Measurements from ENCODE around the gene ARHGAP31. TPM values are rescaled to one million over a fixed set of nuclear protein-coding genes. Genes with fewer than 3 reads are reported as not detected.

Gene ARHGAP31
- total RNA-seq, 1 experiment from 2014 or later: 0.48 TPM

DNA sequence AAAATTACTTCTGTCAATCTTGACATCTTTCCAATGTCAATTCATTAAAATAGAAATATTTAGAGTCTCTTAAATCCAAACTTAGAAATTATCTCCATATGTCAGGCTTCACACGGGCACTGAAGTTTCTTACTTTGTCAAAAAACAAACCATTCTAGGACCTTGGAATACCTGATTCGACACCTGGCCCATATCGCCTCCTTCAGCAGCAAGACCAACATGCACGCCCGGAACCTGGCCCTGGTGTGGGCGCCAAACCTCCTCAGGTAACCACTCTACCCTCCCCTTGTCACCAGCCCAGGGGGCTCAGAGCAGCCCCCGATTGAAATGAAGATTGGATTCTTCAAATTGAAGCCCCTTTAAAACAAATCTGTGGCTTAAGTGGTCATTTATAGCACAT, 88.0 kb downstream of the ARHGAP31 start:
- BruUV-seq (replicated peaks): no TSS peak
- intact Hi-C loops (cut with micrococcal nuclease; ENCODE audit: unreplicated experiment): loop anchor here (10.0 kb wide), 2 partner anchors 137 to 237 kb away; partner anchors contain the start of genes B4GALT4 and TEX55
- H3K4me2 ChIP-seq: no peak overlapping the region
- CTCF ChIA-PET: no interaction called here
- H3K27ac ChIP-seq: no peak overlapping the region
- H3K4me3 ChIP-seq: no peak overlapping the region
- no peaks in the 10 kb centered on the region for H3K36me3 ChIP-seq (ENCODE audit: low read depth)
- POLR2A ChIA-PET (ENCODE audit: unreplicated experiment): no interaction called here
- H3K9me3 ChIP-seq (ENCODE audit: insufficient read depth, low read depth): no peaks in the 10 kb centered on the region
- no peak for DNase-seq
- no peak overlapping the region for H2AFZ ChIP-seq
- no peaks in the 10 kb centered on the region for H3K9me2 ChIP-seq (ENCODE audit: insufficient read depth)
- H4K20me1 ChIP-seq (ENCODE audit: insufficient read depth): no peaks in the 10 kb centered on the region
- no peaks in the 10 kb centered on the region for H3K79me2 ChIP-seq (ENCODE audit: low read depth)
- TF ChIP-seq EZH2 (IDR thresholded peaks at IDR 0.05; ENCODE audit: low read depth): no peak
- TF ChIP-seq, protein P1, sequence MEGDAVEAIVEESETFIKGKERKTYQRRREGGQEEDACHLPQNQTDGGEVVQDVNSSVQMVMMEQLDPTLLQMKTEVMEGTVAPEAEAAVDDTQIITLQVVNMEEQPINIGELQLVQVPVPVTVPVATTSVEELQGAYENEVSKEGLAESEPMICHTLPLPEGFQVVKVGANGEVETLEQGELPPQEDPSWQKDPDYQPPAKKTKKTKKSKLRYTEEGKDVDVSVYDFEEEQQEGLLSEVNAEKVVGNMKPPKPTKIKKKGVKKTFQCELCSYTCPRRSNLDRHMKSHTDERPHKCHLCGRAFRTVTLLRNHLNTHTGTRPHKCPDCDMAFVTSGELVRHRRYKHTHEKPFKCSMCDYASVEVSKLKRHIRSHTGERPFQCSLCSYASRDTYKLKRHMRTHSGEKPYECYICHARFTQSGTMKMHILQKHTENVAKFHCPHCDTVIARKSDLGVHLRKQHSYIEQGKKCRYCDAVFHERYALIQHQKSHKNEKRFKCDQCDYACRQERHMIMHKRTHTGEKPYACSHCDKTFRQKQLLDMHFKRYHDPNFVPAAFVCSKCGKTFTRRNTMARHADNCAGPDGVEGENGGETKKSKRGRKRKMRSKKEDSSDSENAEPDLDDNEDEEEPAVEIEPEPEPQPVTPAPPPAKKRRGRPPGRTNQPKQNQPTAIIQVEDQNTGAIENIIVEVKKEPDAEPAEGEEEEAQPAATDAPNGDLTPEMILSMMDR (conservative IDR thresholded peaks at IDR 0.05): no peak
- H3F3A ChIP-seq (ENCODE audit: insufficient read depth, low read depth): no peaks in the 10 kb centered on the region
- H3K27me3 ChIP-seq (ENCODE audit: insufficient read depth, low read depth): no peaks in the 10 kb centered on the region
- no peaks in the 10 kb centered on the region for H3K4me1 ChIP-seq (replicated peaks; ENCODE audit: insufficient read depth)

DNA sequence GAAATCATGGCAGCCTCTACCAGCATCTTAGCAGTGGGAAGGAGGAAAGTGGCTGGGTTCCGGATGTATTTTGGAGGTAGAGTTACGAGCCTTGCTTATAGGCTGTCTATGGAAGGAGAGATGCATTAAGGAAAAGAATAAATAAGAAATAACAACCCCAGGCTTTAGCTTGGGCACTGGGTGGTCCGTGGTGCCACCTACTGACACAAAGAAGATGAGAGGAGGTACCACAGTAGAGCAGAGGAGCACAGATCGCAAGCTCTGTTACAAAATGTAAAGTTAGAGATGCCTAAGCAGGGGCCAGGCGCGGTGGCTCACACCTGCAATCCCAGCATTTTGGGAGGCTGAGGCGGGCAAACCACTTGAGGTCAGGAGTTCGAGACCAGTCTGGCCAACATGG, 94.4 kb downstream of the ARHGAP31 start:
- H3K4me2 ChIP-seq: no peak overlapping the region
- ChIA-PET POLR2A (ENCODE audit: unreplicated experiment) (no interaction called here), CTCF (interaction anchor here (0.6 to 1.6 kb wide), 6 partner anchors 26 to 505 kb away, joined by 3 to 22 read pairs (median 4); partner anchors contain the start of gene B4GALT4)
- H3K27me3 ChIP-seq (ENCODE audit: insufficient read depth, low read depth): no peaks in the 10 kb centered on the region
- no peaks in the 10 kb centered on the region for H3K9me2 ChIP-seq (ENCODE audit: insufficient read depth)
- no peaks in the 10 kb centered on the region for H3K79me2 ChIP-seq (ENCODE audit: low read depth)
- no peak overlapping the region for H2AFZ ChIP-seq
- H3F3A ChIP-seq (ENCODE audit: insufficient read depth, low read depth): no peaks in the 10 kb centered on the region
- no peaks in the 10 kb centered on the region for H3K36me3 ChIP-seq (ENCODE audit: low read depth)
- no peak overlapping the region for H3K27ac ChIP-seq
- intact Hi-C loops (cut with micrococcal nuclease; ENCODE audit: unreplicated experiment): loop anchor here (1.0 to 10.0 kb wide), 5 partner anchors 114 to 504 kb away; partner anchors contain the start of genes B4GALT4 and TEX55
- no peaks in the 10 kb centered on the region for H3K9me3 ChIP-seq (ENCODE audit: insufficient read depth, low read depth)
- no peaks in the 10 kb centered on the region for H3K4me1 ChIP-seq (replicated peaks; ENCODE audit: insufficient read depth)
- TF ChIP-seq EZH2 (IDR thresholded peaks at IDR 0.05; ENCODE audit: low read depth): no peak
- TF ChIP-seq, protein P1 (conservative IDR thresholded peaks at IDR 0.05): peak; percentile 69
- no peak overlapping the region for H3K4me3 ChIP-seq
- peak in 1 of 2 experiments; percentile 59 for DNase-seq
- no TSS peak for BruUV-seq (replicated peaks)
- H4K20me1 ChIP-seq (ENCODE audit: insufficient read depth): no peaks in the 10 kb centered on the region

DNA sequence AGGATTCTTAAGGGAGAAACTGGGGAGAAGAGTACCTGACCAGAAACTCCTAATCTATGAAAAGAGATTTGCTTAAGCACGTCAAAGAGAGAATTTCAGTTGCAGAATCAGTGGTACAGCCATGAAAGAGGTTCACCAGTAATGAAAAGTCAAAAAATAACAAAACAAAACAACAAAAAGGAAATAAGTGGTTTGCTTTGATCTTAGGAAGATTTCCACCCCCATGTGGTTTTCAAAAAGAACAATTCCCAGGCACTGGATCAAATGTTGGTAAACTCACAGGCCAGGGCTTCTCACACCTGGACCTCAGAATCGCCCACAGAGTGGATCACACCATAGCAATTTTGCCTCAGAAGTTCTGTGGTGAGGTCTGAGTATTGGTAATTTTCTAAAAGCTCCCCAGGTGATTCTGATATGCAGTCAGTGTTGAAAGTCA, 101.8 kb downstream of the ARHGAP31 start:
- no peak overlapping the region for H3K4me2 ChIP-seq
- intact Hi-C loops (cut with micrococcal nuclease; ENCODE audit: unreplicated experiment): no loop called here
- H3F3A ChIP-seq (ENCODE audit: insufficient read depth, low read depth): no peaks in the 10 kb centered on the region
- H4K20me1 ChIP-seq (ENCODE audit: insufficient read depth): no peaks in the 10 kb centered on the region
- no peaks in the 10 kb centered on the region for H3K9me3 ChIP-seq (ENCODE audit: insufficient read depth, low read depth)
- no peak overlapping the region for H3K27ac ChIP-seq
- TF ChIP-seq, protein P1 (conservative IDR thresholded peaks at IDR 0.05): no peak
- H3K4me1 ChIP-seq (replicated peaks; ENCODE audit: insufficient read depth): no peaks in the 10 kb centered on the region
- no peak overlapping the region for H3K4me3 ChIP-seq
- H3K27me3 ChIP-seq (ENCODE audit: insufficient read depth, low read depth): no peaks in the 10 kb centered on the region
- H2AFZ ChIP-seq: no peak overlapping the region
- CTCF ChIA-PET: no interaction called here
- BruUV-seq (replicated peaks): no TSS peak
- POLR2A ChIA-PET (ENCODE audit: unreplicated experiment): no interaction called here
- no peaks in the 10 kb centered on the region for H3K79me2 ChIP-seq (ENCODE audit: low read depth)
- DNase-seq: no peak
- no peaks in the 10 kb centered on the region for H3K36me3 ChIP-seq (ENCODE audit: low read depth)
- H3K9me2 ChIP-seq (ENCODE audit: insufficient read depth): no peaks in the 10 kb centered on the region
